Natural killer cell (primary cell): ENCODE results near the gene LPCAT3. TPM values are rescaled to one million over a fixed set of nuclear protein-coding genes. Genes with fewer than 3 reads are reported as not detected.
"Not testable (repeated sequence)": the region's sequence is repeated elsewhere in the genome, so short reads cannot be mapped to it uniquely, and the experiment has no call there.

Experiments used
- ATAC-seq, 3 donors: fragments of 150-1000 bp in 2 of 3; fragments of 200-7000 bp in 1 of 3; cut with Tn5 transposase; 1 replicate in 1 of 3; 2 replicates in 2 of 3; pipeline ENCODE4 v1.10.0; 2021; ENCODE audit warnings: mild to moderate bottlenecking in 2 of 3, moderate library complexity in 2 of 3
- DNase-seq, 2 donors: peaks; one replicate each; pipeline versions ENCODE4 v3.0.0 to v3.0.0-alpha.2; 2013 to 2021; ENCODE audit warnings: mixed read lengths in 1 of 2
- H3K27ac ChIP-seq: one replicate; pipeline ENCODE4 v1.5.1; 2013; ENCODE audit warnings: mild to moderate bottlenecking, low read length
- H3K27me3 ChIP-seq: one replicate; pipeline ENCODE4 v1.6.1; 2013; ENCODE audit warnings: low read length; ENCODE audit not compliant: control insufficient read depth, insufficient read depth
- H3K36me3 ChIP-seq: one replicate; pipeline ENCODE4 v1.6.1; 2013; ENCODE audit warnings: low read length; ENCODE audit not compliant: control insufficient read depth, insufficient read depth
- H3K4me1 ChIP-seq: one replicate; pipeline ENCODE4 v1.6.1; 2013; ENCODE audit warnings: low read length; ENCODE audit not compliant: control insufficient read depth, insufficient read depth
- H3K4me3 ChIP-seq: one replicate; pipeline ENCODE4 v1.5.1; 2013; ENCODE audit warnings: low read length
- H3K9me3 ChIP-seq: one replicate; pipeline ENCODE4 v1.6.1; 2013; ENCODE audit warnings: low read length; ENCODE audit not compliant: control insufficient read depth, insufficient read depth
- H3K27ac Mint-ChIP-seq, 2 donors: one replicate each; pipeline ENCODE4 v1.8.0; 2022; ENCODE audit warnings: mild to moderate bottlenecking in 2 of 2, mixed read lengths in 2 of 2, moderate library complexity in 1 of 2
- H3K27me3 Mint-ChIP-seq, 2 donors: one replicate each; pipeline ENCODE4 v1.8.0; 2022; ENCODE audit warnings: low read depth in 2 of 2, mixed read lengths in 2 of 2
- H3K36me3 Mint-ChIP-seq: one replicate; pipeline ENCODE4 v1.8.0; 2022; ENCODE audit warnings: mixed read lengths
- H3K4me1 Mint-ChIP-seq, 2 donors: one replicate each; pipeline ENCODE4 v1.8.0; 2022; ENCODE audit warnings: mixed read lengths in 2 of 2
- H3K4me3 Mint-ChIP-seq: one replicate; pipeline ENCODE4 v1.8.0; 2022; ENCODE audit warnings: mild to moderate bottlenecking, moderate library complexity, mixed read lengths
- H3K9me3 Mint-ChIP-seq, 2 donors: one replicate each; pipeline ENCODE4 v1.8.0; 2022; ENCODE audit warnings: mixed read lengths in 2 of 2
- CTCF ChIP-seq: fragments of 200-600 bp; IDR thresholded peaks from one replicate; pipeline ENCODE4 v1.8.0; 2022; ENCODE audit warnings: antibody characterized with exemption
- WGBS: methylation state at CpG from one replicate; pipeline ENCODE4 v1.1.7; 2013; ENCODE audit warnings: missing lambda C conversion rate; ENCODE audit not compliant: insufficient coverage; 5-methylcytosine and 5-hydroxymethylcytosine counted together
- intact Hi-C: fragments of 100-400 bp; cut with micrococcal nuclease; formaldehyde crosslinking; loops from one replicate; pipeline ENCODE4 v1.14.2; 2022
- total RNA-seq, 4 donors: library from RNA; stranded (reverse); fragments of 120-200 nt in 1 of 4; gene quantifications; one replicate each; pipeline versions ENCODE4 v1.2.3 to v1.2.4, GENCODE V29; 2013 to 2022

The LPCAT3 gene
- total RNA-seq, 3 donors from 2014 or later (not counting 1 experiment from before 2014, with no cell fraction given): 45.6 to 54.3 (median 45.6) TPM

DNA sequence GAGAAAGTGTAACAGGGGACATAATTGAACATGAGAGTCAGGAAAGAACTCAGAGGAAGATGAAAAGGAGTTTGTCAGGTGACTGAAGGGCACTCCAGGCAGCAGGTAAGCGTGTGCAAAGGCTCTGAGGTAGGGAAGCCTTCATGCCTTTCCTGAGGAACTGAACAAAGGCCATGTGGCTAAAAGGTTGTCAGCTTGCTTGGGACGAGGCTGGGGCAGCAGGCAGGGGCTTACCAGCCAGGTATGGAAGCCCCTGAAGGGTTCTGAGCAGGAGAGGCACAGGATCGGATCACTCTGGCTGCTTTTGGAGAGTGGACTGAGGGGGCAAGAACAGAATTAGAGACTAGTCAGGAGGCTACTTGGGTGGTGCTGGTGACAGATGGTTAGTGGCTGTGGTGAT is 5.2 kb downstream of the LPCAT3 start:
- H3K4me3 ChIP-seq: no peak overlapping the region
- H3K36me3 Mint-ChIP-seq: no peaks in the 10 kb centered on the region
- no peak overlapping the region for H3K4me3 Mint-ChIP-seq
- ATAC-seq (no peak), DNase-seq (no peak)
- no peak overlapping the region for H3K27ac ChIP-seq
- no peaks in the 10 kb centered on the region for H3K27me3 ChIP-seq
- H3K27me3 Mint-ChIP-seq: no peaks in the 10 kb centered on the region
- 97% methylated on average over 3 of the region's 3 CpGs for WGBS
- H3K9me3 ChIP-seq: no peaks in the 10 kb centered on the region
- peaks cover 6% of the 10 kb centered on the region for H3K4me1 ChIP-seq
- peak overlapping the region in 1 of 2 donors; percentile 58 for H3K27ac Mint-ChIP-seq
- peaks cover 20 to 38% of the 10 kb centered on the region in 2 donors for H3K4me1 Mint-ChIP-seq
- intact Hi-C loops: no loop called here
- H3K9me3 Mint-ChIP-seq: no peaks in the 10 kb centered on the region
- TF ChIP-seq CTCF: no peak
- peaks cover 2% of the 10 kb centered on the region for H3K36me3 ChIP-seq

DNA sequence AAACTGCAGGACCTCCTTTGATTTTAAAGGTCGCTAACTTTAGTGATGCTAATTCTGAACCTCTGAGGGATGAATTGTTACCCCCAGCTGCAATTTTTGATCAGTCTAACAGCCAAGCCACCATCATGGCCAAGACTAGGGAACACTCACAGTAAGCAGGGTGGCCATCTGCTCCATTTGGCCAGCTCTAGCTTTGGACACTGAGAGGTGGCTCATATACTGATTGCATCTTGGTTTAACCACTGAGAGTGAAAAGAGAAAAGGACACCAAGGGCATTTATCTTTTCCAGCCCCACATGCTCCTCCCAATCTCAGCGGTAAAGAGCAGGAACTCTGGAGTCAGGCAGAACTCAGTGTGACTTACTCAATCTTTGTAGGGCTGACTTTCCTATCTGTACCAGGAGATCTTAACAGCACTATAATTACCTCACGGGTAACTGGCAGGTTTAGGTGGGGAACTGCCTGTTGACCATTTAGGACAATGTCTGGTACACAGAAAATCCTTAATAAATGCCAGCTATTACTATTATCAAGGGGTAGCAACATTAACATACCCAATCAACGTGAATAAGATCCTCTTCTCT is 6.2 kb downstream of the LPCAT3 start:
- Mint-ChIP-seq H3K4me1 (peaks cover 15 to 28% of the 10 kb centered on the region in 2 donors), H3K4me3 (no peak overlapping the region), H3K36me3 (no peaks in the 10 kb centered on the region), H3K27me3 (no peaks in the 10 kb centered on the region), H3K9me3 (no peaks in the 10 kb centered on the region), H3K27ac (no peak overlapping the region)
- no peaks in the 10 kb centered on the region for H3K4me1 ChIP-seq
- ATAC-seq (no peak), DNase-seq (no peak)
- 91% methylated on average over 4 of the region's 4 CpGs for WGBS
- no peak overlapping the region for H3K4me3 ChIP-seq
- H3K27ac ChIP-seq: no peak overlapping the region
- intact Hi-C loops: no loop called here
- H3K9me3 ChIP-seq: no peaks in the 10 kb centered on the region
- no peaks in the 10 kb centered on the region for H3K27me3 ChIP-seq
- peaks cover 2% of the 10 kb centered on the region for H3K36me3 ChIP-seq
- TF ChIP-seq CTCF: no peak

- H3K4me3 ChIP-seq, H3K27ac ChIP-seq, H3K36me3 Mint-ChIP-seq, H3K4me3 Mint-ChIP-seq, H3K27ac Mint-ChIP-seq, H3K9me3 ChIP-seq, DNase-seq, H3K36me3 ChIP-seq, ATAC-seq, H3K9me3 Mint-ChIP-seq, intact Hi-C loops, H3K27me3 Mint-ChIP-seq, H3K4me1 ChIP-seq, H3K27me3 ChIP-seq: not testable (repeated sequence)
- H3K4me1 Mint-ChIP-seq: peaks cover 11 to 21% of the 10 kb centered on the region in 2 donors
- WGBS: 85% methylated on average over 3 of the region's 4 CpGs
These were observed 6.9 kb downstream of the LPCAT3 start for GRCh38 chr12:7011398-7011797.

DNA sequence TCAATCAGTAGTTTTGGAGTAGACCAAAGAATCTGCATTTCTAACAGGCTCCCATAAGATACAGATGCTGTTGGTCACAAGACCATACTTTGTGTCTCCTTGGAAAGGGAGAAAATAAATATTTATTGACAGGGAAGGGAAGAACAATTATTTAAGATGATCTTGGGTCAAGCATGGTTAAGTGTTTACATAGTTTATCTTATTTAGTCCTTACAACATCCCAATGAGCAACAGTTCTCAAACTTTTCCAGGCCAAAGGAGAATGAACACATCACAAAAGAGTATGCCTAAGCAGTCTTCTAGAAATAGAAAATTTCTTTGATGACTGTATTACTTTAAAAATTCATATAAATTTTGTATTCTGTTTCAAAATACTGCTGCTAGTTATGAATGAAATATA is 8.8 kb downstream of the LPCAT3 start:
- Mint-ChIP-seq H3K27ac (no peak overlapping the region), H3K4me3 (no peak overlapping the region), H3K27me3 (no peaks in the 10 kb centered on the region), H3K36me3 (no peaks in the 10 kb centered on the region), H3K9me3 (no peaks in the 10 kb centered on the region), H3K4me1 (peaks cover 11 to 28% of the 10 kb centered on the region in 2 donors)
- Histone ChIP-seq H3K36me3 (peaks cover 2% of the 10 kb centered on the region), H3K27me3 (no peaks in the 10 kb centered on the region), H3K4me1 (no peaks in the 10 kb centered on the region), H3K9me3 (no peaks in the 10 kb centered on the region), H3K27ac (no peak overlapping the region), H3K4me3 (no peak overlapping the region)
- no peak for TF ChIP-seq CTCF
- intact Hi-C loops: no loop called here
- DNase-seq (no peak), ATAC-seq (no peak)
